ENCODE results near the gene PLAGL1. TPM values are rescaled to one million over a fixed set of nuclear protein-coding genes. Genes with fewer than 3 reads are reported as not detected.

PLAGL1 gene, protein sequence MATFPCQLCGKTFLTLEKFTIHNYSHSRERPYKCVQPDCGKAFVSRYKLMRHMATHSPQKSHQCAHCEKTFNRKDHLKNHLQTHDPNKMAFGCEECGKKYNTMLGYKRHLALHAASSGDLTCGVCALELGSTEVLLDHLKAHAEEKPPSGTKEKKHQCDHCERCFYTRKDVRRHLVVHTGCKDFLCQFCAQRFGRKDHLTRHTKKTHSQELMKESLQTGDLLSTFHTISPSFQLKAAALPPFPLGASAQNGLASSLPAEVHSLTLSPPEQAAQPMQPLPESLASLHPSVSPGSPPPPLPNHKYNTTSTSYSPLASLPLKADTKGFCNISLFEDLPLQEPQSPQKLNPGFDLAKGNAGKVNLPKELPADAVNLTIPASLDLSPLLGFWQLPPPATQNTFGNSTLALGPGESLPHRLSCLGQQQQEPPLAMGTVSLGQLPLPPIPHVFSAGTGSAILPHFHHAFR
- 10 to 100 TPM in 6 of 10 donors, 1 to 10 TPM in 4; 9.0 to 24.6 (median 12.5) TPM for total RNA-seq
- polyA plus RNA-seq, result 10 to 100 TPM in 1 of 2 donors, 1 to 10 TPM in 1; 5.4 to 24.6 TPM
- long read RNA-seq, donor 1, partial matches to known transcripts, result 1 of 3 reads
- long read RNA-seq, donor 1, other reads (novel, unspliced or antisense), result 2 of 3 reads
- long read RNA-seq, donor 2, partial matches to known transcripts, result 1 of 1 reads
- long read RNA-seq, donor 2, other reads (novel, unspliced or antisense), result 0 of 1 reads
- long read RNA-seq, donor 3, partial matches to known transcripts, result 1 of 12 reads
- long read RNA-seq, donor 3, other reads (novel, unspliced or antisense), result 8 of 12 reads

DNA sequence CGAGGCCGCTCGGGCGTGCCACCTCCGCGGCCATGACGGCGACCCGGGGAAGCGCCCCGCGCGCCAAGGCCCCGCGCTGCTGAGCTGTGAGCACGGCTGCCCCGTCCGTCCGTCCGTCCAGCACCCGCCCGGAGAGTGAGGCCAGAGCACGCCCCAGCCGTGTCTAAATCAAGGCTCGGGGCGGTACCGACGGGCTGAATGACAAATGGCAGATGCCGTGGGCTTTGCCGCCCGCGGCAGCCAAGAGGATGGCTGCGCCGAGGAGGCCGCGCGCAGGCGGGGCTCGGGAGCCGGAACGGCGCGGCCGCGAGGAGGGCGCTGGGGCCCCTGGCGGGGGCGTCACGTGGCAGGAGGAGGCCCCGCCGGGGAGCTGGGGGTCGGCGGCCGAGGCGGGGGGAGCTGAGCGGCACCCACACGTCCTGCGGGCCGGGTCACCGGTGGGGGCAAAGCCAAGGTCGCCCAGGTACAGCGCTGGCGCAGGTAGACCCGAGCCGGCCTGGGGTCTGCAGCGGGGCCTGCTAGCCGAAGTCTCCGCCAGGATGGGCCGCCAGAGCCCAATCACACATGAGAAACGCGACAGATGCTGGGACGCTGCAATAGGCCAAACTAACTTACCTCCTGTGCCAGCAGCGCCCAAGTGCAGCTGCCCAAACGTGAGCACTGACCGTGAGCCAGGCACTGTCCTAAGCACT, at the start of gene PLAGL1:
TSS of gene PLAGL1 (minus strand) at position 140 of the 692 bp plus-strand sequence. CDS start 60,123 bp downstream, outside the sequence.
- H3K4me3 ChIP-seq, result peak within 1 kb of the TSS; percentile 37 to 67 (median 62)
- H3K27me3 ChIP-seq, result no peaks in the 10 kb centered on the region
- H3K36me3 ChIP-seq, result no peaks in the 10 kb centered on the region
- peak within 1 kb of the TSS; percentile 48 to 80 (median 74) for H3K27ac ChIP-seq
- ATAC-seq (peak; percentile 89 to 98 (median 96)), DNase-seq (peak; percentile 59 to 77)
- TF ChIP-seq, protein P1, sequence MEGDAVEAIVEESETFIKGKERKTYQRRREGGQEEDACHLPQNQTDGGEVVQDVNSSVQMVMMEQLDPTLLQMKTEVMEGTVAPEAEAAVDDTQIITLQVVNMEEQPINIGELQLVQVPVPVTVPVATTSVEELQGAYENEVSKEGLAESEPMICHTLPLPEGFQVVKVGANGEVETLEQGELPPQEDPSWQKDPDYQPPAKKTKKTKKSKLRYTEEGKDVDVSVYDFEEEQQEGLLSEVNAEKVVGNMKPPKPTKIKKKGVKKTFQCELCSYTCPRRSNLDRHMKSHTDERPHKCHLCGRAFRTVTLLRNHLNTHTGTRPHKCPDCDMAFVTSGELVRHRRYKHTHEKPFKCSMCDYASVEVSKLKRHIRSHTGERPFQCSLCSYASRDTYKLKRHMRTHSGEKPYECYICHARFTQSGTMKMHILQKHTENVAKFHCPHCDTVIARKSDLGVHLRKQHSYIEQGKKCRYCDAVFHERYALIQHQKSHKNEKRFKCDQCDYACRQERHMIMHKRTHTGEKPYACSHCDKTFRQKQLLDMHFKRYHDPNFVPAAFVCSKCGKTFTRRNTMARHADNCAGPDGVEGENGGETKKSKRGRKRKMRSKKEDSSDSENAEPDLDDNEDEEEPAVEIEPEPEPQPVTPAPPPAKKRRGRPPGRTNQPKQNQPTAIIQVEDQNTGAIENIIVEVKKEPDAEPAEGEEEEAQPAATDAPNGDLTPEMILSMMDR (IDR thresholded peaks at IDR 0.05), result no peak
- intact Hi-C loops (cut with DNase I), result loop anchor here in 1 of 10 donors (10.0 kb wide), 1 partner anchor 163 kb away; the partner anchor contains the start of gene LTV1
- peaks cover 0 to 11% (median 0%) of the 10 kb centered on the region in 11 donors for H3K9me3 ChIP-seq
- 45 to 54% methylated on average over 63 to 75 of the region's 75 CpGs for WGBS, 2 donors
- peaks cover 0 to 8% (median 0%) of the 10 kb centered on the region in 9 donors for H3K4me1 ChIP-seq

DNA sequence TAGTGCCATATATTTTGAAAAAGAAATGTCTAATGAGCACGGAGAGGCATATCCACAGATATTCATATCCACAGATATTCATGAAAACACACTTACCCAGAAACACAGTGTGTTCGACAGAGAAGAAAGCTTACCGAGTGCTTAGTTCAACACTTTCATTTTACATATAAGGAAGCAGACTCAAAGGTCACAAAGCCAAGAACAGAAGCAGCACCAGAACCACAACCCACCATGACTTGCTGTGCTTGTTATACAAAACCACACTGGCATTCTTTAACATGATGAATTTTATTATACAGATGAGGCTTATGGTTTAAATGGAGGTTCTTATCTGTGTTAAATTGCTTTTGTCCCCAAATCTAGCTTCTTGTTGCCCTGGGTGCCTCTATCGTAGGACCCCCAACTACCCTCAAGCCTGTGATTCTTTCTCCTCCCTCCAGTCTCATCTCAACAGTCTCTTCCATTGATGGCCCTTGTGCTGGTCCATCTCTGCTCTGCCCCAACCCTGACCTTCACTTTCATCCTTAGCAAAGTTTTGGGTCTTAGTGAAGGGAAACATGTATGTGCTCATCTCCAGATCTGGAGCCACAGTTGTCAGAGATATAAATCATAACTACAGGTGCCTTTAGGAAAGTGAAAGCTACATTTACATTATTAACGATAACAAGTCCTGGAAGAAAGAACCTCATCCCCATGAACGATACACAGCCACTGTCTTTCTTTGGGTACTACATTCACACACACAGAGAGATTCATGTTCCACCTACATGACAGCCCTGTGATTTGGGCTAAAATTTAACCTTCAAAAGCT, 47.3 kb upstream of the PLAGL1 start:
- Histone ChIP-seq H3K4me1 (peaks cover 0 to 11% (median 0%) of the 10 kb centered on the region in 9 donors), H3K27me3 (no peaks in the 10 kb centered on the region), H3K36me3 (no peaks in the 10 kb centered on the region), H3K4me3 (peak overlapping the region in 1 of 10 donors; percentile 23), H3K9me3 (no peaks in the 10 kb centered on the region), H3K27ac (peak overlapping the region in 1 of 10 donors; percentile 71)
- WGBS, 2 donors, result 81 to 88% methylated on average over 6 of the region's 6 CpGs
- TF ChIP-seq, protein P1 (IDR thresholded peaks at IDR 0.05), result no peak
- ATAC-seq, result no peak
- intact Hi-C loops (cut with DNase I), result no loop called here
- no peak for DNase-seq

DNA sequence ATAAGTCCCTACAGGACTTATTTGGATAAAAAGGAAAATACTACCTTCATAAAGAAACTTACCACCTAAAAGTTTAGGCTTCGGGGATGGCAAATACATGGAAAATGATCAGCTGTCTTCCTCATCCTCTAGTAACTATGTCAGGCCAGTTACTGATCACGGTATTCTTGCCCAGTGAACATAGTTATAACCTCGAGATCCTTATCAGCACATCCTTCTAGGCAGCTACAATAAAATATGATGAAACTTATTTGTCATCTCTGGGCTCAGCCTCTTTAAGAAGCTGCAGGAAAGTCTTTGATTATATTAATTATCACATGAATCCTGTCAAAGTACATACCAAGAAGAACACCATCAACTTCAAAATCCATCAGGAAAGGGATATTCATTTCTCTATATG, 45.5 kb upstream of the PLAGL1 start:
- TF ChIP-seq, protein P1 (IDR thresholded peaks at IDR 0.05), result no peak
- 61 to 78% methylated on average over 3 of the region's 3 CpGs for WGBS, 2 donors
- peaks cover 0 to 3% (median 0%) of the 10 kb centered on the region in 11 donors for H3K9me3 ChIP-seq
- no peak for ATAC-seq
- no peaks in the 10 kb centered on the region for H3K36me3 ChIP-seq
- no peak overlapping the region for H3K27ac ChIP-seq
- intact Hi-C loops (cut with DNase I), result no loop called here
- DNase-seq, result no peak
- peaks cover 0 to 14% (median 0%) of the 10 kb centered on the region in 9 donors for H3K4me1 ChIP-seq
- no peak overlapping the region for H3K4me3 ChIP-seq
- no peaks in the 10 kb centered on the region for H3K27me3 ChIP-seq

Data from heart right ventricle (tissue), 16 donors.